ENCODE data around the gene C2orf49. TPM values are rescaled to one million over a fixed set of nuclear protein-coding genes. Genes with fewer than 3 reads are reported as not detected.

Gene C2orf49
- total RNA-seq, 5 donors from 2014 or later (not counting 1 experiment from before 2014, with no cell fraction given), result 19.3 to 27.1 (median 21.4) TPM

DNA sequence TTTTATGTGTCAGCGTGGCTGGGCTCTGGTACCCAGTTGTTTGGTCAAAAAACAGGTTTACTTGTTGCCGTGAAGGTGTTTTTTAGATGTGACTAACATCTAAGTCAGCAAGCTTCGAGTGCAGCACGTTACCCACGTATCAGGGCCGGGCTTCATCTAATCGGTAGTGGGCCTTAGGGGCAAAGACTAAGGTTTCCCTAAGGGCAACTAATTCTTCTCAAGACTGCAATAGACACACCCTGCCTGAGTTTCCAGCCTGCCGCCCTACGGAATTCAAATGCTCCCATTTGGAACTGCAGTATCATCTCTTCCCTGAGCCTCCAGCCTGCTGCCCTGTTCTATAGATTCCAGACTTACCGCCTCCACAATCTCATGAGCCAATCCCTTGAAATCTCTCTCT lies 33.8 kb downstream of the C2orf49 start:
- Mint-ChIP-seq H3K27ac (no peak overlapping the region), H3K4me1 (peaks cover 13 to 22% (median 17%) of the 10 kb centered on the region in 3 donors), H3K36me3 (no peaks in the 10 kb centered on the region), H3K27me3 (no peaks in the 10 kb centered on the region), H3K4me3 (no peak overlapping the region), H3K9me3 (no peaks in the 10 kb centered on the region)
- WGBS (ENCODE audit: insufficient coverage), result 91% methylated on average over 8 of the region's 10 CpGs
- Histone ChIP-seq H3K36me3 (ENCODE audit: control insufficient read depth in 2 of 2, extremely low read depth in 1 of 2, insufficient read depth in 1 of 2, low read length in 1 of 2) (peaks cover 0 to 4% of the 10 kb centered on the region in 2 donors), H3K4me3 (ENCODE audit: control insufficient read depth in 1 of 2, extremely low read depth in 1 of 2, low read length in 1 of 2) (no peak overlapping the region), H3K4me1 (ENCODE audit: control insufficient read depth in 1 of 2, extremely low read depth in 1 of 2, insufficient read depth in 2 of 2, low read length in 2 of 2) (peaks cover 0 to 25% of the 10 kb centered on the region in 2 experiments), H3K27ac (ENCODE audit: low read length) (no peak overlapping the region), H3K9me3 (no peaks in the 10 kb centered on the region), H3K27me3 (replicated peaks in 1 of 2; ENCODE audit: control insufficient read depth in 2 of 2, extremely low read depth in 1 of 2, insufficient read depth in 2 of 2, low read length in 1 of 2) (no peaks in the 10 kb centered on the region)
- CTCF ChIA-PET, result no interaction called here
- ATAC-seq (replicated peaks in 1 of 4) (no peak), DNase-seq (no peak)
- POLR2A ChIA-PET, result no interaction called here

- no peak overlapping the region for H3K27ac ChIP-seq (ENCODE audit: low read length)
- POLR2A ChIA-PET, result no interaction called here
- H3K36me3 ChIP-seq (ENCODE audit: control insufficient read depth in 2 of 2, extremely low read depth in 1 of 2, insufficient read depth in 1 of 2, low read length in 1 of 2), result peaks cover 0 to 4% of the 10 kb centered on the region in 2 donors
- Mint-ChIP-seq H3K27ac (no peak overlapping the region), H3K4me1 (peaks cover 13 to 22% (median 17%) of the 10 kb centered on the region in 3 donors), H3K27me3 (no peaks in the 10 kb centered on the region), H3K4me3 (no peak overlapping the region), H3K36me3 (no peaks in the 10 kb centered on the region), H3K9me3 (no peaks in the 10 kb centered on the region)
- no peaks in the 10 kb centered on the region for H3K9me3 ChIP-seq
- H3K4me3 ChIP-seq (ENCODE audit: control insufficient read depth in 1 of 2, extremely low read depth in 1 of 2, low read length in 1 of 2), result no peak overlapping the region
- DNase-seq (no peak), ATAC-seq (replicated peaks in 1 of 4) (no peak)
- CTCF ChIA-PET, result interaction anchor here in 1 of 2 donors (0.7 kb wide), 1 partner anchor 292 kb away, joined by 3 read pairs; no protein-coding TSS in a partner anchor
- no peaks in the 10 kb centered on the region for H3K27me3 ChIP-seq (replicated peaks in 1 of 2; ENCODE audit: control insufficient read depth in 2 of 2, extremely low read depth in 1 of 2, insufficient read depth in 2 of 2, low read length in 1 of 2)
- 84% methylated on average over 4 of the region's 4 CpGs for WGBS (ENCODE audit: insufficient coverage)
- H3K4me1 ChIP-seq (ENCODE audit: control insufficient read depth in 1 of 2, extremely low read depth in 1 of 2, insufficient read depth in 2 of 2, low read length in 2 of 2), result peaks cover 0 to 25% of the 10 kb centered on the region in 2 experiments
Observed at GRCh38 chr2:105371810-105372209, 34.5 kb downstream of the C2orf49 start.

DNA sequence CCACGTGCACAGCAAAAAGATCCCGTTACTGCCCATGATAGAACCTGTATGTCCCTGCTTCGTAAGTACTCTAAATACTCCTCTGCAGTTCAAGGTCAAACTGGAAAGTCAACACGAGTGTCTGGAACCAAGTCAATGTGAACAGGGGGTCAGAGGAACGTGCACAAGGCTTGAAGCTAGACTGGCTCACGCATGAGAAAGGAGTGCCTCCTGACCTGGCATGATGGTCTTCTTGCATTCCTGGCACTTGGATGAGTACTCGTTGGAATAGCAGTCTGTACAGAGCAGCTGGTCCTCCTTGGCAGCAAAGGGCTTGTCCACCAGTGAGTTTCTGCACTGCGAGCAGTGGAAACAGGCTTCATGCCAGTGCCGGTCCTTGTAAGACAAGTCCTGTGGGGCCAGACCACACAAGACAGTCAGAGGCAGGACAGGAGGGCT lies 36.0 kb downstream of the C2orf49 start:
- ChIA-PET CTCF (no interaction called here), POLR2A (no interaction called here)
- peaks cover 0 to 25% of the 10 kb centered on the region in 2 experiments for H3K4me1 ChIP-seq (ENCODE audit: control insufficient read depth in 1 of 2, extremely low read depth in 1 of 2, insufficient read depth in 2 of 2, low read length in 2 of 2)
- Mint-ChIP-seq H3K36me3 (no peaks in the 10 kb centered on the region), H3K9me3 (no peaks in the 10 kb centered on the region), H3K27ac (peak overlapping the region in 1 of 2 donors; percentile 88), H3K27me3 (no peaks in the 10 kb centered on the region), H3K4me1 (peaks cover 13 to 22% (median 17%) of the 10 kb centered on the region in 3 donors), H3K4me3 (peak overlapping the region in 1 of 3 donors; percentile 58)
- H3K36me3 ChIP-seq (ENCODE audit: control insufficient read depth in 2 of 2, extremely low read depth in 1 of 2, insufficient read depth in 1 of 2, low read length in 1 of 2), result peaks cover 0 to 4% of the 10 kb centered on the region in 2 donors
- peak overlapping the region; percentile 21 for H3K27ac ChIP-seq (ENCODE audit: low read length)
- 87% methylated on average over 6 of the region's 9 CpGs for WGBS (ENCODE audit: insufficient coverage)
- no peak overlapping the region for H3K4me3 ChIP-seq (ENCODE audit: control insufficient read depth in 1 of 2, extremely low read depth in 1 of 2, low read length in 1 of 2)
- no peaks in the 10 kb centered on the region for H3K27me3 ChIP-seq (replicated peaks in 1 of 2; ENCODE audit: control insufficient read depth in 2 of 2, extremely low read depth in 1 of 2, insufficient read depth in 2 of 2, low read length in 1 of 2)
- H3K9me3 ChIP-seq, result no peaks in the 10 kb centered on the region
- no peak for ATAC-seq (replicated peaks in 1 of 4)
- DNase-seq, result no peak

GRCh38 chr2:105373895-105374401 lies 36.6 kb downstream of the C2orf49 start:
- DNase-seq (peak in 14 of 35 experiments; percentile 4 to 52 (median 13)), ATAC-seq (replicated peaks in 1 of 4) (peak; percentile 28 to 40 (median 36))
- peaks cover 13 to 22% (median 17%) of the 10 kb centered on the region in 3 donors for H3K4me1 Mint-ChIP-seq
- WGBS (ENCODE audit: insufficient coverage), result 55% methylated on average over 7 of the region's 9 CpGs
- no peaks in the 10 kb centered on the region for H3K9me3 Mint-ChIP-seq
- POLR2A ChIA-PET, result no interaction called here
- H3K27me3 Mint-ChIP-seq, result no peaks in the 10 kb centered on the region
- H3K4me3 Mint-ChIP-seq, result peak overlapping the region; percentile 49 to 60 (median 58)
- Histone ChIP-seq H3K36me3 (ENCODE audit: control insufficient read depth in 2 of 2, extremely low read depth in 1 of 2, insufficient read depth in 1 of 2, low read length in 1 of 2) (peaks cover 0 to 4% of the 10 kb centered on the region in 2 donors), H3K9me3 (no peaks in the 10 kb centered on the region), H3K4me1 (ENCODE audit: control insufficient read depth in 1 of 2, extremely low read depth in 1 of 2, insufficient read depth in 2 of 2, low read length in 2 of 2) (peaks cover 0 to 25% of the 10 kb centered on the region in 2 experiments), H3K27me3 (replicated peaks in 1 of 2; ENCODE audit: control insufficient read depth in 2 of 2, extremely low read depth in 1 of 2, insufficient read depth in 2 of 2, low read length in 1 of 2) (no peaks in the 10 kb centered on the region), H3K4me3 (ENCODE audit: control insufficient read depth in 1 of 2, extremely low read depth in 1 of 2, low read length in 1 of 2) (no peak overlapping the region), H3K27ac (ENCODE audit: low read length) (peak overlapping the region; percentile 21)
- CTCF ChIA-PET, result interaction anchor here in 1 of 2 donors (0.8 kb wide), 1 partner anchor 27 kb away, joined by 3 read pairs; no protein-coding TSS in a partner anchor
- H3K36me3 Mint-ChIP-seq, result no peaks in the 10 kb centered on the region
- peak overlapping the region; percentile 82 to 88 for H3K27ac Mint-ChIP-seq

GRCh38 chr2:105375001-105375561 lies 37.7 kb downstream of the C2orf49 start:
- Histone ChIP-seq H3K9me3 (no peaks in the 10 kb centered on the region), H3K27me3 (replicated peaks in 1 of 2; ENCODE audit: control insufficient read depth in 2 of 2, extremely low read depth in 1 of 2, insufficient read depth in 2 of 2, low read length in 1 of 2) (no peaks in the 10 kb centered on the region), H3K4me1 (ENCODE audit: control insufficient read depth in 1 of 2, extremely low read depth in 1 of 2, insufficient read depth in 2 of 2, low read length in 2 of 2) (peaks cover 0 to 19% of the 10 kb centered on the region in 2 experiments), H3K27ac (ENCODE audit: low read length) (no peak overlapping the region), H3K4me3 (ENCODE audit: control insufficient read depth in 1 of 2, extremely low read depth in 1 of 2, low read length in 1 of 2) (no peak overlapping the region), H3K36me3 (ENCODE audit: control insufficient read depth in 2 of 2, extremely low read depth in 1 of 2, insufficient read depth in 1 of 2, low read length in 1 of 2) (peaks cover 0 to 4% of the 10 kb centered on the region in 2 donors)
- no peaks in the 10 kb centered on the region for H3K9me3 Mint-ChIP-seq
- H3K36me3 Mint-ChIP-seq, result no peaks in the 10 kb centered on the region
- DNase-seq (no peak), ATAC-seq (replicated peaks in 1 of 4) (no peak)
- H3K27ac Mint-ChIP-seq, result no peak overlapping the region
- ChIA-PET CTCF (interaction anchor here in 1 of 2 donors (0.8 kb wide), 1 partner anchor 25 kb away, joined by 3 read pairs; no protein-coding TSS in a partner anchor), POLR2A (no interaction called here)
- no peak overlapping the region for H3K4me3 Mint-ChIP-seq
- peaks cover 8 to 16% (median 10%) of the 10 kb centered on the region in 3 donors for H3K4me1 Mint-ChIP-seq
- no peaks in the 10 kb centered on the region for H3K27me3 Mint-ChIP-seq
- WGBS (ENCODE audit: insufficient coverage), result 98% methylated on average over 8 of the region's 15 CpGs

GRCh38 chr2:105376010-105376409 lies 38.7 kb downstream of the C2orf49 start:
- H3K9me3 Mint-ChIP-seq, result no peaks in the 10 kb centered on the region
- peaks cover 0 to 4% of the 10 kb centered on the region in 2 donors for H3K36me3 ChIP-seq (ENCODE audit: control insufficient read depth in 2 of 2, extremely low read depth in 1 of 2, insufficient read depth in 1 of 2, low read length in 1 of 2)
- no peak overlapping the region for H3K4me3 Mint-ChIP-seq
- H3K9me3 ChIP-seq, result no peaks in the 10 kb centered on the region
- CTCF ChIA-PET, result interaction anchor here in 1 of 2 donors (0.6 kb wide), 1 partner anchor 16 kb away, joined by 3 read pairs; no protein-coding TSS in a partner anchor
- H3K36me3 Mint-ChIP-seq, result no peaks in the 10 kb centered on the region
- H3K4me1 Mint-ChIP-seq, result peaks cover 5 to 16% (median 13%) of the 10 kb centered on the region in 3 donors
- H3K27ac Mint-ChIP-seq, result no peak overlapping the region
- whole genome bisulfite sequencing (ENCODE audit: insufficient coverage), result 90% methylated on average over 5 of the region's 11 CpGs
- ATAC-seq (replicated peaks in 1 of 4), result no peak
- no peak overlapping the region for H3K27ac ChIP-seq (ENCODE audit: low read length)
- no peaks in the 10 kb centered on the region for H3K27me3 Mint-ChIP-seq
- no peak overlapping the region for H3K4me3 ChIP-seq (ENCODE audit: control insufficient read depth in 1 of 2, extremely low read depth in 1 of 2, low read length in 1 of 2)
- peaks cover 0 to 17% of the 10 kb centered on the region in 2 experiments for H3K4me1 ChIP-seq (ENCODE audit: control insufficient read depth in 1 of 2, extremely low read depth in 1 of 2, insufficient read depth in 2 of 2, low read length in 2 of 2)
- no peaks in the 10 kb centered on the region for H3K27me3 ChIP-seq (replicated peaks in 1 of 2; ENCODE audit: control insufficient read depth in 2 of 2, extremely low read depth in 1 of 2, insufficient read depth in 2 of 2, low read length in 1 of 2)
- POLR2A ChIA-PET, result no interaction called here
- no peak for DNase-seq
